ENCODE results near the gene RBM19. TPM values are rescaled to one million over a fixed set of nuclear protein-coding genes. Genes with fewer than 3 reads are reported as not detected.
"Not testable (repeated sequence)": the region's sequence is repeated elsewhere in the genome, so short reads cannot be mapped to it uniquely, and the experiment has no call there.

The RBM19 gene
- total RNA-seq, 2 donors from 2014 or later = 15.3 to 15.6 TPM

- H3K9me3 ChIP-seq = no peaks in the 10 kb centered on the region
- no peaks in the 10 kb centered on the region for H3K4me1 ChIP-seq
- no peak overlapping the region for H3K4me3 ChIP-seq
- TF ChIP-seq, protein P1, sequence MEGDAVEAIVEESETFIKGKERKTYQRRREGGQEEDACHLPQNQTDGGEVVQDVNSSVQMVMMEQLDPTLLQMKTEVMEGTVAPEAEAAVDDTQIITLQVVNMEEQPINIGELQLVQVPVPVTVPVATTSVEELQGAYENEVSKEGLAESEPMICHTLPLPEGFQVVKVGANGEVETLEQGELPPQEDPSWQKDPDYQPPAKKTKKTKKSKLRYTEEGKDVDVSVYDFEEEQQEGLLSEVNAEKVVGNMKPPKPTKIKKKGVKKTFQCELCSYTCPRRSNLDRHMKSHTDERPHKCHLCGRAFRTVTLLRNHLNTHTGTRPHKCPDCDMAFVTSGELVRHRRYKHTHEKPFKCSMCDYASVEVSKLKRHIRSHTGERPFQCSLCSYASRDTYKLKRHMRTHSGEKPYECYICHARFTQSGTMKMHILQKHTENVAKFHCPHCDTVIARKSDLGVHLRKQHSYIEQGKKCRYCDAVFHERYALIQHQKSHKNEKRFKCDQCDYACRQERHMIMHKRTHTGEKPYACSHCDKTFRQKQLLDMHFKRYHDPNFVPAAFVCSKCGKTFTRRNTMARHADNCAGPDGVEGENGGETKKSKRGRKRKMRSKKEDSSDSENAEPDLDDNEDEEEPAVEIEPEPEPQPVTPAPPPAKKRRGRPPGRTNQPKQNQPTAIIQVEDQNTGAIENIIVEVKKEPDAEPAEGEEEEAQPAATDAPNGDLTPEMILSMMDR (IDR thresholded peaks at IDR 0.05) = no peak
- no peak for DNase-seq (ENCODE audit: low spot score)
- H3K36me3 ChIP-seq = no peaks in the 10 kb centered on the region
- no peak overlapping the region for H3K27ac ChIP-seq
- H3K27me3 ChIP-seq = no peaks in the 10 kb centered on the region
Measured at GRCh38 chr12:114000861-114001260, 34.7 kb upstream of the RBM19 start.

GRCh38 chr12:114000261-114000660, 34.1 kb upstream of the RBM19 start:
- H3K27ac ChIP-seq; H3K4me1 ChIP-seq; DNase-seq (ENCODE audit: low spot score); H3K36me3 ChIP-seq; H3K9me3 ChIP-seq; H3K27me3 ChIP-seq; H3K4me3 ChIP-seq: not testable (repeated sequence)

GRCh38 chr12:113997365-113997764, 31.2 kb upstream of the RBM19 start:
- no peak for DNase-seq (ENCODE audit: low spot score)
- TF ChIP-seq, protein P1 (IDR thresholded peaks at IDR 0.05) = no peak
- H3K27me3 ChIP-seq = no peaks in the 10 kb centered on the region
- H3K9me3 ChIP-seq = no peaks in the 10 kb centered on the region
- H3K36me3 ChIP-seq = no peaks in the 10 kb centered on the region
- H3K4me1 ChIP-seq = no peaks in the 10 kb centered on the region
- H3K27ac ChIP-seq = no peak overlapping the region
- no peak overlapping the region for H3K4me3 ChIP-seq

- H3K4me3 ChIP-seq = no peak overlapping the region
- H3K4me1 ChIP-seq = no peaks in the 10 kb centered on the region
- H3K27me3 ChIP-seq = no peaks in the 10 kb centered on the region
- DNase-seq (ENCODE audit: low spot score) = no peak
- no peaks in the 10 kb centered on the region for H3K9me3 ChIP-seq
- H3K36me3 ChIP-seq = no peaks in the 10 kb centered on the region
- TF ChIP-seq, protein P1 (IDR thresholded peaks at IDR 0.05) = no peak
- no peak overlapping the region for H3K27ac ChIP-seq
Measured at GRCh38 chr12:113996026-113996425, 29.9 kb upstream of the RBM19 start.

DNA sequence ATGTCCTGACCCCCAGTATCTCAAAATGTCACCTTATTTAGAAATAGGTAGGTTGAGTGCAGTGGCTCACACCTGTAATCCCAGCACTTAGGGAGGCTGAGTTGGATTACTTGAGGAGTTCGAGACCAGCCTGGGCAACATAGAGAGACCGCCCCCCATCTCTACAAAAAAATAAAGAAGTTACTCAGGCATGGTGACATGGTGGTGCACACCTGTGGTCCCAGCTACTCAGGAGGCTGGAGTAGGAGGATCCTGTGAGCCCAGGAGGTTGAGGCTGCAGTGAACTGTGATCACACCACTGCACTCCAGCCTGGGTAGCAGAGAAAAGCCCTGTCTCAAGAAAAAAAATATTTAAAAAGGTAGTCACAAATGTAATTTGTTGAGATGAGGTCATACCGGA, 27.9 kb upstream of the RBM19 start:
- no peaks in the 10 kb centered on the region for H3K36me3 ChIP-seq
- no peaks in the 10 kb centered on the region for H3K9me3 ChIP-seq
- no peak overlapping the region for H3K27ac ChIP-seq
- H3K27me3 ChIP-seq = no peaks in the 10 kb centered on the region
- H3K4me3 ChIP-seq = no peak overlapping the region
- DNase-seq (ENCODE audit: low spot score) = no peak
- no peaks in the 10 kb centered on the region for H3K4me1 ChIP-seq
- TF ChIP-seq, protein P1 (IDR thresholded peaks at IDR 0.05) = no peak

DNA sequence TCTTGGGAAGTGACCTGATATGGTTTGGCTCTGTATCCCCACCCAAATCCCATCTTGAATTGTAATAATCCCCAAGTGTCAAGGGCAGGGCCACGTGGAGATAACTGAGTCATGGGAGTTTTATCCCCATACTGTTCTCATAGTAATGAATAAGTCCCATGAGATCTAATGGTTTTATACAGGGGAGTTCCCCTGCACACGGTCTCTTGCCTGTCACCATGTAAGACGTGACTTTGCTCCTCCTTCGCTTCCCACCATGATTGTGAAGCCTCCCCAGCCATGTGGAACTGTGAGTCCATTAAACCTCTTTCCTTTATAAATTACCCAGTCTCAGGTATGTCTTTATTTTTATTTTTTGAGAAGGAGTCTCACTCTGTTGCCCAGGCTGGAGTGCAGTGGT, 26.6 kb upstream of the RBM19 start:
- not testable (repeated sequence) for H3K27ac ChIP-seq; H3K36me3 ChIP-seq; H3K4me1 ChIP-seq; DNase-seq (ENCODE audit: low spot score); H3K27me3 ChIP-seq; H3K9me3 ChIP-seq; H3K4me3 ChIP-seq

DNA sequence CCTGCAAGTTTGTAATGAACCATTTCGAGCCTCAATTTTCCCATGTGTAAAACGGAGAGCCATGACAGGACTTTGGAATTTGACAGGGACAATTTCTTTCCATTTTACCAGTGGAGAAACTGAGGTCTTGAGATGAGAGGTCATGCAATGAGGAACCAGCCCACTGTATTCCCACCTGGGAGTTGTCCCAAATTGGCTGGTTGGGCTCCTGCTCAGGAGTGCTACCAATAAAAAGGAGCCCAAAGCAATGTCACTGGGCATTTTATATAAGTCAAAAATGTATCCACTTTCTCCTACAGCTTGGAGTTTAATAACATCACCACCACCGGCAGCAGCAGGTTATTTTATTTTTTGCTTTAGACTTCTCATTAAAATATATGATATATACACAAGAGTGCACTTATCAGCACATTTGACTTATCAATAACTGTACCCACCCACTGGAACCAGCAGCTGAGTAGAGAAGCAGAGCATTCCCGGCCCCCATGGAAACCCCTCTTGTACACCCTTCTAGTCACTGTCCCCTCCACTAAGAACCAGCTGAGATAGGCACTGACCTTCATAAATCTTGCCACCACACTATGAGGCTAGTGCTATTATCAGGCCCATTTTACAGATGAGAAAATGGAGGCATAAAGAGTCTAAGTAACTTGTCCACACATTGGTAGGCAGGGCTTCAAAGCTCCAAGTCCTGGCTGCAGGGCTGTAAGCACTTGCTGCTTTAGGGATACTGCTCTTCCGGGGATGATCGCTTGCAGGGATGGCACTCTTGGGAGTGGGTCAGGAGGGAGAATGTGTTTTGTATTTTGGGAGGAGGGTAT, 25.3 kb upstream of the RBM19 start:
- Histone ChIP-seq H3K27ac (no peak overlapping the region), H3K4me3 (no peak overlapping the region), H3K9me3 (no peaks in the 10 kb centered on the region), H3K27me3 (no peaks in the 10 kb centered on the region), H3K4me1 (no peaks in the 10 kb centered on the region), H3K36me3 (no peaks in the 10 kb centered on the region)
- DNase-seq (ENCODE audit: low spot score) = no peak
- TF ChIP-seq, protein P1 (IDR thresholded peaks at IDR 0.05) = no peak

Data from right atrium auricular region (tissue), 2 donors.